Astrocyte of the hippocampus (primary cell): Measurements from ENCODE around the gene LRP6.
"Not testable (repeated sequence)": the region's sequence is repeated elsewhere in the genome, so short reads cannot be mapped to it uniquely, and the experiment has no call there.

Source experiments
- DNase-seq: peaks from one replicate; pipeline ENCODE4 v3.0.0; 2011; ENCODE audit warnings: low read depth, low spot score

LRP6 gene

DNA sequence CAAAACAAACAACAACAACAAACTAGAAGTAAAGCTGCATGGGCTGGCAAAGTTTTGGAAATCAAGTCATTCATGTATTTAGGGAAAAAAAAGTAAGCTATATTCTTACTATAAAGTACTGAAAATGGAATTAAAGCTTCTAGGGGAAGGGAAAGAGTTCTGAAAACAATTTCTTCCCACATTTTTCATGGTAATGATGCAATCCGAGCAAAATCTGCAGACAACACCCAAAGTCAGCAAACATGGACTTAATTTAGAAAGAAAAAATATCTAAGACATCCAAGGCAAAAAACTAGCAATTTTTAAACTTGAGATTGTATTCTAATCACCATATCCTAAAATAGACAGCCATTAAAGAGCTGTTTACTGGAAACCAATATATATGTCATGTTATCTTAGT lies 86.3 kb downstream of the LRP6 start:
- DNase-seq = no peak

DNA sequence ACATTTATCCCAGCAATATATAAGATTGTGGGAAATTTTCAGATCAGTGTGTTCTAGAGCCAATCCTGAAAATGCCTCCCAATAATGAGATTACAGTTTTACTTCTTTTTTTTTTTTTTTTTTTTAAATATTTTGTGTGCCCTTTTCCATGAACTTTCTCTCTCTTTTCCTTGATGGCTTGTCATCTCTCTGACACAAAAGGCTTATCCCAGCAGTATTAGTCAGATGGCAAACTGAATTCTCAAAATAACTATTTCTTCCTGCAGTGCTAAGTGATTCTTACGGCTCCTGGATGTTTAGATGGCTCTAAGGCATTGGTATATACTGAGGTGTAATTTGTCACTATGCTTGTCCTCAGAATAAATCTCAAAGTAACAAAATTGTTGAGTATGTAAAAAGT lies 86.7 kb downstream of the LRP6 start:
- DNase-seq = no peak

DNA sequence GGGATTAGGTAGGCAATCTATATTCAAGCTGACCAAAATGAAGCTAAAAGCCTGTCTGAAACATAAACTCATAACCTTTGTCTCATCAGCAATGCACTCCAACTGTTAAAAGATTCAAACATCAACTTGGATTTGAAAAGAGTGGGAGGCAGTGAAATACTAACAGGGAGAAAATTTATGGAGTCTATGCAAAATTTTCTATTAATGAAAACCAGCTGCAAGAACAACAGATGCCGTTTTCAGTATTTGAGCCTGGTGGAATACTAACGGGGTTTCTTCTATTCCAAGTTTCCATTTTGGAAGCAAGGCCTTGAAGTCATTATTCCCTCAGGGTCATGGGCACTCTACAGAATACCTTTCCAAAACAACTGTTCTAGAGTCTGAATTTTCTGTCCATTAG lies 88.3 kb downstream of the LRP6 start:
- DNase-seq = no peak

DNA sequence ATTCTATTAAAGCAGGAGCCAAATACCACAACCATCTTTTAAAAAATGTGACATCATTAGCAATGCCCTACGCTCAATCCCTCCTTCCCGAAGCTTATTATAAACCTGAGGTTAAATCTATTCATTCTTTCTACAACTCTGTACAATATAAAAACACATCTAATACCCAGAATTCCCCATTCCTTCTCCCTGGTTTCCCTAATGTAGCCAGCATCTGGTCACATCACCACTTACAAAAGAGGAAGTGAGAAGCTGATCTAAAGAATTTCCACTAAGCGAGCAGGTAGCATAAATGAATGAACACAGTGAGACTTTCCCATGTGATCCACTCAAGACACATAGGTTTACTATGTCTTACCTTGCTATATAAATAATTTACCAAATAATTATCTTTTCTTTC lies 90.4 kb downstream of the LRP6 start:
- DNase-seq = no peak

DNA sequence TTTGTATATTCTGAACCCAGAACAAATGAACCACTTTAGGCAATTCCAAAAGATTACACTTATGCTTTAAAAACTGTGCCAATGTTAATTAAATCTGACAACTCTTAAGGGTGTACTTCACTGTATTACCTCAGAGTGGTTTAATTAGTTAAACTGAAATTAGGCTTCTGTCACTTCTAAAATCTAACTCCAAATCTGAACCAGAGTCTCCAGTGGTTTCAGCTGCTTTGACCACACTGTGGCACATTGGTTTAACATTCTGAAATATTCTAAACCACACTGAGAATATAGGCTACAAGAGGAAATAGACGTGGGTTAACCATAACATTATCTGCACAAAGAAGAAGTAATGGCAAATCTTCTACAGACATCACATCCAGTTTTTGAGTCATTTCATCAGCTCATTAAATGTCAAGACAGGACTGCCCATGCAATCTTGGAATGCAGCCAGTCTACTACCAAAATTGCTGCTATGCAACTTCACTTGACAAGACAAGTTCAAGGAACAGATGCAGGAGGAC lies 94.8 kb downstream of the LRP6 start:
- peak; percentile 53 for DNase-seq

DNA sequence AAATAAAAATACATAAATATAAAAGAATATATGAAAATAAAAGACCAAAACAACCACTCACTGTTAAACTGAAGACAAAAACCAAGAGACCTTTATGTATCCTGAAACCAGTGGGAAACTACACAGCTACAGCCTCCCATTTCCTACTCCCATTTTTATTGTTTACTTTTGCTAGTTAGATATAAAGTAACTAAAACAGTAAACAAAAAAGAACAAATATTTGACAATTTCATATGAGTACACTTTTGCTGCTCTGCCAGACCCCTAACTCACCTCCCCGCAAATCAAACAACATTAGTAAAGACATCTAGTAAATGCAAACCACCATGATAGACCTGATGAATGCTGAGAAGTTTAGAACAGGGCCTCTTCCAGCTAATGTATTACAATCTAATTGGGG lies 99.0 kb downstream of the LRP6 start:
- no peak for DNase-seq

DNA sequence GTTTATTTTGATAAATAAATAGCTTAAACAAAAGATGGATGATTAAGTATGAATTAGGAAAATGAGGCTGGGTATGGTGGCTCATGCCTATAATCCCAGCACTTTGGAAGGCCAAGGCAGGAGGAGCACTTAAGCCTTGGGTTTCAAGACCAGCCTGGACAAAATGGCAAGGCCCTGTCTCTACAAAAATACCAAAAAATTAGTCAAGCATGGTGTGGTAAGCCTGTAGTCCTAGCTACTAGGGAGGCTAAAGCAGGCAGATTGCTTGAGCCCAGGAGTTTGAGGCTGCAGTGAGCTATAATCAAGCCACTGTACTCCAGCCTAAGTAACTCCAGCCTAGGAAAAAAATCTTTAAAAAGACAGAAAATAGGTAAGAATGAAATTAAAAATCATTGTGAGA lies 100.1 kb downstream of the LRP6 start:
- no peak for DNase-seq

DNA sequence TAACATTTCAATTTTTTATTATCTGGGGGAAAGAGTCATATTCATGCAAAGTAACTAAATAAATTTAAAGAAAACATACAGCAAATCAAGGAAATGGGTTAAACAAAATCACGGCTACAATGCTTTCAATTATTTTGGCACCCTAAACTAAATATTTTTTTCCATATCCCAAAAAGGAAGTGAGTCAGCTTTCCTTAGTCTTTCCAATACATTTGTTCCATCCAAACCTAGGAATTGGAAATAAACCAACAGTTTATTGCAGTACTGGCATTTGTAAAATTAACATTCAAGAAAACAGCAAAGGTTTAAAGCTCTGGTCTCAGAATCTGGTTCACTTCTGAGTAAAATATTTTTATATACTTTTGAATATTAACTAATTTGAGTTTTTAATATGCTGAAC lies 106.9 kb downstream of the LRP6 start:
- DNase-seq = no peak

DNA sequence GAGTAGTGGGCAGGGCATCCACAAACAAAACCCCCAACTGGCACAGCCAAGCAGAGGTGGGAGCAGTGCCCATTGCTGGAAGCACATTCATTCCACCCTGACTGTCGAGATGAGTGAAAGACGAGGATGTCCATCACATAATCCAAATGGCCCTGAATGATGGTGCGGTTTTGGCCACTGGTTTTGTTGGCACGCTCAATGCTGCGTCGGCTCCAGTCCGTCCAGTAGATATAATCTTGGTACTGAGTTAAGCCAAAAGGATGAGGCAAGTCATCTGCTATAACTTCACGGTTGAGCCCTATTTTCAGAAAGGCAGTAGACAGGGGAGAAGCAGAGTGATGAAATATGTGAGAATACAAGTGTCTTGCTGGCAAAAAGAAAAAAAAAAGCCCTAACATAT lies 108.0 kb downstream of the LRP6 start:
- no peak for DNase-seq

DNA sequence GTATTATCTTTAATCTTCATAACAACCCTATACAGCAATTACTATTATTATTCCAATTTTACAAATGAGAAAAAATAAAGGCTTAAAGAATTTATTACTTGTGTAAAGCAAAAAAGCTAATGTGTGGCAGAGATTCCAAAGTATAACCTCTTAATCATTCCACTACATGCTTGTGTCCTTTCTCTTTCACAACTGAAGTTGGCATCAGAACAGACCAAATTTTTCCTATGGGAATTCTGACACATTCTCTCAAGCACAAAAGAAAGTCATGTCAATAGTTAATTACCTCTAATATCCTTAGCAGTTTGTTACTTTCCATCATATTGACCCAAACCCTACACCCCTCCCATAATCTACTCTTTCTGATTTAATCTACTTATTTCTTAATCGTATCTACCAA lies 109.4 kb downstream of the LRP6 start:
- no peak for DNase-seq

DNA sequence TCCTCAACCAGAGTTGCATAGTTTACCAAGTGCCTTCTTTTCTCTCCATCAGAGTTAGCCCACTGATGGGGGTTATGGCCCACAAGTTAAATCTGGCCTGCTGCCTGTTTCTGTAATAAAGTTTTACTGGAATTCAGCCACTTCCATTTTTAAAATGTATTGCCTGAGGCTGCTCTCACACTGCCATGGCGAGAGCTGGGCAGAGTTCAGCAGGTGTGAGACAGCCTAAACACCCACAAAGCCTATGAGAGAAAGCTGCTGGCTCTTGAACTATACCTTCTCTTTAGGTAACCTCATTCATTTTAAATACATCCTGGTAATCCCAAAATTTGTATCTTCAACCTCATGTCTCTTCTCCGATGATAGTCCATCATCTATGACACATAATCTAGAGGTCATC lies 110.0 kb downstream of the LRP6 start:
- DNase-seq = no peak

DNA sequence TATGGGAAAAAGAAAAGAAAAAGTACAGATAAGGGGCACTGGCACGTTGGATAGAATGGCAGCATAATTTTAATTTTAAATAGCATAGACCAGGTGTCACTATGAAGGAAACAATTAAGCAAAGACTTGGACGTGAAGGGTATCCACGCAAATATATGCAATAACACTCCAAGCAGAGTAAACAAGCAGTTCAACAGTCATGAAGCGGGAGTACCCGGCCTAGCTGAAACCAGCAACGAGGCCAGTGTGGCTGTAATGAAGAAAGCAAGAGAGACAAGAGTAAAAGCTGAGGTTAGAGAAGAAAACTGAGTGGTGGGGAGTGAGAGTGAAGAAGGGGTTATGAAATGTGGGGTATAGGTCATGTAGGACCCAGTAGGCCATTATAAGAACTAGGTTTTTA lies 110.7 kb downstream of the LRP6 start:
- DNase-seq = no peak

DNA sequence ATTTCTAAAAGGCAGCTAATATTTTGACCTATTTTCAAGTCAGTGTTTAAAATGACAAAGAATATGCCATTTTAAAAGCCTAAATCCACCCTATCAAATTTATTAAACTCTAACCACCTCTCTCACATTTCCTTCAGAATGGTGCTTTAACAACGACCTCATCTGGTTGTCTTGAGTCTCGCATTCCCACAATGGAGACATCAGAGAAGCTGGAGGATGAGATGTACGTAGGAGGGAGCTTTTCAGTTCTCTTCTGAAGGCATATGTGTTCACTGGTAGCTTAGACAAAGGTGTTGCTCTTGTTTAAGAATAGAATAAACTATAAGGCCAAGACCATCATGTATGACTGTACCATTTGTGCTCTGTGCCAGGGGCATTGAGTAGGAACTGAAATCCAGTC lies 113.2 kb downstream of the LRP6 start:
- DNase-seq = no peak

DNA sequence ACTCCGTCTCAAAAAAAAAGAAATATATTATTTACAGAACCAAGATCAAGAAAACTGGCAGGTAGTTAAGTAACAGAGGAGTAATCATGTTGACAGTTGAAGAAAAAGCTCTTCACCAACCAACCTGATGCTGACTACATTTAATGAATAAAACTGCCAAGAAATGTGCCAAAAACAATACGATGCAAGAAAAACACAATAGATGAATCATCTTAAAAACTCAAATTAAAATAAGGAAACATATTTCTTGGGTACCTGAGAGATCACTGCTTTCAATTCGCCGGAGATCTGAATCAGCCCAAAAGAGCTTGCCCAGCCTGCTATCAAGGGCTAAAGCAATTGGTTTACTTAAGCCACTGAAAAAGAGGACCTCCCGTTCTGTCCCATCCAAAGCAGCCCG lies 119.7 kb downstream of the LRP6 start:
- no peak for DNase-seq

DNA sequence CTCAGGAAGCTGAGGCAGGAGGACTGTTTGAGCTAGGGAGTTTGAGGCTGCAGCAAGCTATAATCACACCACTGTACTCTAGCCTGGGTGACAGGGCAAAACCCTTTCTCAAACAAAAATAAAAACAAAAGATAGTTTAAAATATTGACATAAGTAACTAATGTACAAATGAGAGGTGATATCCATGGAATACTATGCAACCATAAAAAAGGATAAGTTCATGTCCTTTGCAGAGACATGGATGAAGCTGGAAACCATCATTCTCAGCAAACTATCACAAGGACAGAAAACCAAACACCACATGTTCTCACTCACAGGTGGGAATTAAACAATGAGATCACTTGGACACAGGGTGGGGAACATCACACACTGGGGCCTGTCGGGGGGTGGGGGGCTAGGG lies 122.3 kb downstream of the LRP6 start:
- not testable (repeated sequence) for DNase-seq

DNA sequence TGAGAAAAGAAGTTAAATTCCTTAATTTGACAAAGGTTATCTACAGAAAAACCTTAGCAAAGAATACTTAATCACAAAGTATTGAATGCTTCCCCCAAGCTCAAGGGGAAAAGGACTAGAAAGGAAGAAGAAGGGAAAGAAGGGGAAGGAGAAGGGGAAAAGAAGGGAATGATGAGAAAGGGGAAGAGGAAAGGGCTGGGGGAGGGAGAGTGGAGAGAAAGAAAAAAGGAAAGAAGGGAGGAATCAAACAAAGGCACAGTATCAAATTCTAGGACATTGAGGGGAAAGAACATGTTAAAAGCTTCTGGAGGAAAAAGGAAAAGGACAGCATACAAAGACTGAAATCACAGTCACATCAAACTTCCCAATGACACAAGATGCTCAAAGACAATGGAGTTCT lies 125.8 kb downstream of the LRP6 start:
- no peak for DNase-seq

DNA sequence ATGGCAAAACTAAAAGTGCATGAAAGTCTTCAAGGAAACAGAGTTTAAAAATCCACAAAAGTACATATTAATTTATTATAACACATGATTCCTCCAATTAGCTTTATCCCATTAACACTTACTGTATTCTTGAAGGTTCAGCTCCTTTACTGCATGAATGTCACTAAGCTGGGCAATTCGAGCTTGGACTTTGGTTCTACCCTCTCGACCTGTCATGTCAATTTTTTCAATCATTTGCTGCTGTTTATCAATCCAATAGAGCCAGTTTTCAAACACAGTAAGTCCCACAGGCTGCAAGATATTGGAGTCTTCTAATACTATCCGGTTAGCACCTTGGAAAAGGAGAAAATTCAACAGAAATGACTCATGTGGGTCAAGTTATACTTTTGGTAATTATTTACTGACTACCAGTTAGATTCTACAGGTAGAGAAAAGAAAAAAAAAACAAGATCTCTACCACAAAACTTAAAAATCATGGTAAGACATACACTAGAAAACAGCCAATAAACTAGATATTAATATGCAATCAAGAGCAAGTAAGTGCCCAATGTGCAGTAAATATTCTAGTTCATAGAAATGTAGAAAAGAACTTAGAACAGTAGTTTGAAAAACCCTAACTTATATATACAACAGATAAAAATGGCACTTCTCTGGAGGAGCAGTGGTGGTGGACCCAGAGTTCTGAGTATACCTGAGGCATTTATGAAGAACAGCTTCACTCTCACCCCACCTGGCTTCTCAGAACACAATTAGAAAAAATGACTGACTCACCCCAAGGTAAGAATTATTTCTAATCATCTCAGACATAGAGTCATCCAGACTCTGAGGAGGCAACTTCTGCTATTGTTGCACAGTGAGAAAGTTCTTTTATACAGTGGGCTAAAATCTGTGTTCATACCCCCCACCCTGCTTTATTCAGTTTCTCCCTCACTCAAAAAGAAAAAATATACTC lies 128.4 kb downstream of the LRP6 start:
- no peak for DNase-seq

DNA sequence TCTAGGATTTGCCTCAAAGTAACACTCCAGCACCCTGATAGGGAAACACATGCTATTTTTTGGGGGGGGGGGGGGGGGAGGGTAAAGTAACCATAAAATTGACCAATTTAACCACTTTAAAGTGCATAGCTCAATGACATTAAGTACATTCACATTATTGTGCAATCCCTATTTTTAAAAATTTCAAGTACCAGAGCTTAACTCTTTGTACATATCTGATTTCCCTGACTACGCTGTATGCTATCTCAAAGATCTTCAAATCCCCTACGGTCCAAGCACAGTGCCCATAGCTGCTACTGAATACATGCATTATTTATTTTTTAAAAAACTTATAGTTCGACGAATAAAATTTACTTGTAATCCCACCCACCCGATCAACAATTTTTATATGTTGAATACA lies 133.1 kb downstream of the LRP6 start:
- no peak for DNase-seq

DNA sequence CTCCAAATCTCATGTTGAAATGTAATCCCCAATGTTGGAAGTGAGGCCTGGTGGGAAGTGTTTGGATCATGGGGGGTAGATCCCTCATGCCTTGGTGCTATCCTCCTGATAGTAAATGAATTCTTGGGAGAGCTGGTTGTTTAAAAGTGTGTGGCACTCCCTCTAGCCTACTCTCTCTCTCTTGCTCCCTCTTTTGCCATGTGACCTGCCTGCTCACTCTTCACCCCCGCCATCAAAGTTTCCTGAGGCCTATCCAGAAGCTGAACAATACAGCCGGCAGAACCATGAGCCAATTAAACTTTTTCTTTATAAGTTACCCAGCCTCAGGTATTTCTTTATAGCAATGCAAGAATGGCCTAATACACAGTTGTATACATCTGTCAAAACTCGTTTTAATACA lies 133.6 kb downstream of the LRP6 start:
- DNase-seq = no peak

DNA sequence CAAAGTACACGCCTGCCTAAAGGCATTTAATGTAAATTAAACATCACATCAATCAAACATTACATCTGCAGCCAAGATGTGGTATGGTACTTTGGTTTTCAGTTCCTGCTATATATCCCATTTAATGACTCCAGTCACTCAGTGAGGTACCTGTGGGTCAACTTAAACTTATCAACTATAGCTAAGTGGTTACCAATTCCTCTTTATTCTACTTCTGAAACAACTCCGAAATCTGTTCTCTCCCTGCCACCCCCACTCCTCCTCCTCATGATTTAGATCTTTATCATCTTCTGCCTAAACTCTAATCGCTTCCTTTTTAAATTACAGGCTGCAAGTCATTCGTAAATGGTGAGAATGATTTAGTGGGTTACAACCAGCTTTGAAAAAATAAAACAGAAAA lies 138.2 kb downstream of the LRP6 start:
- DNase-seq = no peak

DNA sequence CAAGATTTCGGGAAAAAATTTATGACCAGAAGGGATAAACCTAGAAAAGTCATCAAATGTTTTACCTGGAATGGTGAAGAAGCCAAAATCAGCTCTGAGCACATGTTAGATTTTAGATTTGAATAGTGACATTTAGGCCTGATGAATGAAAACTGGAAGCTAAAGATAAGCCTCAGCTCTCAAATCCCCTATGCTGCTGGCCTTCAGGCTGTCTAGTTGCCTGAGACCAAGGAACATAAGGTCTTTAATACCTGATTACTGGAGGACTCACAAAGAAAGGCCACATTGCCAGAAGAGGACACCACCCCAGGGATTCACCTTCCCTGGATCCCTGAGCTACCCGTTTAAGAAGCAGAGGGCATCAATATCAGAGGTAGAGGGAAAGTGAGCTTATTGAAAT lies 139.5 kb downstream of the LRP6 start:
- no peak for DNase-seq

DNA sequence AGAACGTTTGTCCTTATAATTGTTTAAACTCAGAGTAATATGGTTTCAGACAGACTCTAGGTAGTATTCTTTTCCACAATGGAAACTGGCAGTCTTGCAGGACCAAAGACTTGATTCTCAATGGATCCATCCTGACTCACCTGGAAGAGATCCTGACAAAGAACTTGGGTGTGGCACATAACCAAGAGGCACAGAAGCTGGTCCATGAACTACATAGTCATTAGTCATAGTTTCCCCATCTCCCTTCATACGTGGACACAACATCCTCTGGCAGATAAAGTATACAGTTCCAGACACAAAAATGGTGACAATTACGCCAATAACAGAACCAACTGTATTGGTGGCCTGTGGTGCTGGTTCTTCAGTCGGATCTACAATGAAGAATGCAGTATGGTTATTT lies 140.3 kb downstream of the LRP6 start:
- no peak for DNase-seq

DNA sequence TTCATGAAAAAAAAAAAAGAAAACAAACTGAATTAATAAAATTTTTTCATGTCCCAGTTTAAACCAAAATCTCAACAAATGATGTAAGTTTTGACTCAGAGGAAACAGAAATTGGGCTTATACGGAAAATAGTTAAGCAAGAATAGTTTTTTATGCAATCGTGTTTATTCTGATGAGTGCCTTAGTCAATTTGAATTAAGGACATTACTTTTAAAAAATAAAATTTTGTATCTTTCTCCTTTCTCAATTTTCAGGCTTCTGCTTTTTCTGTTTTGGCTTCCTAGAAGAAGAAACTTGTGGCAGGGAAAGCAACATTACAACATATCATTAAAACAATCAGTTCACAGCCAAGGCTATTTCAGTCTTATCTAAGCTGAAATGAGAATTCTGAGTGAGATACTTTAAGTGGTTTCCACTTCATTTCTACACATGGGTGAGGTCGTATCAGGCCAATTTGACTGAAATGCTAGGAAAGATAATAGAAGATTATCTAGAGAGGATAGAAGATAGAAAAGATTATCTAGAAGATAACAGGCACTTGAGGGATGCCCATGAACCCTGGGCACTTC lies 143.7 kb downstream of the LRP6 start:
- no peak for DNase-seq
